Limb (tissue), 2 donors: ENCODE results near the gene TIFAB.

Experiments
- DNase-seq, 2 donors: peaks; one replicate each; pipeline ENCODE4 v3.0.0-alpha.2; 2016; ENCODE audit errors: extremely low spot score in 2 of 2

TIFAB gene

GRCh38 chr5:135458921-135459331 is 6.8 kb upstream of the TIFAB start:
- DNase-seq = no peak

GRCh38 chr5:135458356-135458755 is 6.2 kb upstream of the TIFAB start:
- no peak for DNase-seq

- DNase-seq = peak in 1 of 2 donors; percentile 76
Measured at GRCh38 chr5:135457424-135458071, 5.4 kb upstream of the TIFAB start.

GRCh38 chr5:135456238-135457099 is 4.3 kb upstream of the TIFAB start:
- peak in 1 of 2 donors; percentile 21 for DNase-seq

GRCh38 chr5:135455876-135456237 is 3.7 kb upstream of the TIFAB start:
- no peak for DNase-seq

- no peak for DNase-seq
Measured at GRCh38 chr5:135454946-135455345, 2.8 kb upstream of the TIFAB start.

GRCh38 chr5:135453613-135454012 is 1.5 kb upstream of the TIFAB start:
- no peak for DNase-seq

GRCh38 chr5:135451581-135452320 is 400 bp downstream of the TIFAB start:
- no peak for DNase-seq

- DNase-seq = no peak
Measured at GRCh38 chr5:135450952-135451351, 1.2 kb downstream of the TIFAB start.

- peak in 1 of 2 donors; percentile 23 for DNase-seq
Measured at GRCh38 chr5:135450336-135450735, 1.8 kb downstream of the TIFAB start.

GRCh38 chr5:135449644-135450043 is 2.5 kb downstream of the TIFAB start:
- DNase-seq = no peak

- DNase-seq = no peak
Measured at GRCh38 chr5:135448791-135449507, 3.2 kb downstream of the TIFAB start.

- DNase-seq = no peak
Measured at GRCh38 chr5:135448071-135448739, 3.9 kb downstream of the TIFAB start.

GRCh38 chr5:135447298-135447929 is 4.7 kb downstream of the TIFAB start, which contains the start of gene DCANP1:
TSS of gene DCANP1 (minus strand) at chr5:135447348. CDS start at chr5:135447108, 240 bp downstream.
- no peak for DNase-seq

- DNase-seq = peak in 1 of 2 donors; percentile 39
Measured at GRCh38 chr5:135446615-135447014, 5.5 kb downstream of the TIFAB start.

- DNase-seq = peak in 1 of 2 donors; percentile 26
Measured at GRCh38 chr5:135446206-135446605, 5.9 kb downstream of the TIFAB start.

GRCh38 chr5:135445306-135445985 is 6.7 kb downstream of the TIFAB start:
- DNase-seq = peak in 1 of 2 donors; percentile 27

GRCh38 chr5:135444881-135445280 is 7.3 kb downstream of the TIFAB start:
- DNase-seq = peak in 1 of 2 donors; percentile 23

- DNase-seq = peak in 1 of 2 donors; percentile 33
Measured at GRCh38 chr5:135444360-135444759, 7.8 kb downstream of the TIFAB start.
